K562 (cell line): ENCODE measurements around the gene VWDE. TPM values are rescaled to one million over a fixed set of nuclear protein-coding genes. Genes with fewer than 3 reads are reported as not detected.

Experiments
- ATAC-seq: fragments of 200-7000 bp; cut with Tn5 transposase; 3 replicates; pipeline ENCODE4 v1.9.1; 2020; ENCODE audit warnings: moderate library complexity
- BruUV-seq: library from RNA; stranded (reverse); fragments of 400-500 nt; replicated peaks from 2 replicates; lab custom pipeline; 2021; lab: Mats Ljungman, UMichigan
- CTCF ChIA-PET: fragments of 300-600 bp; formaldehyde crosslinking; extraction: SDS; loops from one replicate; lab custom pipeline; 2021; ENCODE audit warnings: low intra/inter-chr PET ratio; lab: Yijun Ruan, JAX
- POLR2A ChIA-PET: fragments of 300-600, 350-650 bp; sonication (Branson Sonifier 250); formaldehyde crosslinking; extraction: SDS; loops from one replicate; lab custom pipeline; 2021; ENCODE audit warnings: antibody characterized with exemption, inconsistent platforms; lab: Yijun Ruan, JAX
- DNase-seq, 4 experiments: peaks; one replicate each; pipeline versions ENCODE4 v3.0.0 to v3.0.0-alpha.2; 2011 to 2018; ENCODE audit warnings: low spot score in 3 of 4, mixed read lengths in 3 of 4; ENCODE audit errors: extremely low read depth in 1 of 4
- FAIRE-seq: peaks from 2 replicates; lab custom pipeline; 2011; peaks lifted over from hg19 to GRCh38; lab: Jason Lieb, UNC
- H2AFZ ChIP-seq: 2 replicates; pipeline ENCODE4 v1.6.0; 2011; ENCODE audit warnings: low read depth, low read length, control low read depth, inconsistent platforms
- H3K27ac ChIP-seq: fragments of 200-600 bp; 3 replicates; pipeline ENCODE4 v1.8.0; 2011; ENCODE audit warnings: low read depth, mild to moderate bottlenecking, control low read depth, inconsistent platforms, low read length, moderate library complexity, mixed read lengths; ENCODE audit errors: extremely low read depth
- H3K27me3 ChIP-seq, 2 experiments: fragments of 300-600 bp in 1 of 2; 2 replicates in 1 of 2; 3 replicates in 1 of 2; pipeline versions ENCODE4 v1.6.0 to v1.8.0; 2011; ENCODE audit warnings: inconsistent platforms in 2 of 2, low read length in 2 of 2, mild to moderate bottlenecking in 1 of 2, mixed read lengths in 1 of 2, moderate library complexity in 1 of 2; ENCODE audit not compliant: control insufficient read depth in 2 of 2, insufficient read depth in 2 of 2
- H3K36me3 ChIP-seq: fragments of 300-600 bp; 3 replicates; pipeline ENCODE4 v1.8.0; 2011; ENCODE audit warnings: mild to moderate bottlenecking, low read length, inconsistent platforms; ENCODE audit not compliant: control insufficient read depth, insufficient read depth
- H3K4me1 ChIP-seq, 2 experiments: fragments of 200-600 bp in 1 of 2; replicated peaks in 1 of 2; 2 replicates in 1 of 2; 3 replicates in 1 of 2; pipeline versions ENCODE4 v1.5.1 to v1.8.0; 2011; ENCODE audit warnings: inconsistent platforms in 2 of 2, low read length in 2 of 2, mild to moderate bottlenecking in 1 of 2, mixed read lengths in 1 of 2, moderate library complexity in 1 of 2; ENCODE audit not compliant: control insufficient read depth in 2 of 2, insufficient read depth in 2 of 2
- H3K4me2 ChIP-seq: 2 replicates; pipeline ENCODE4 v1.6.1; 2011; ENCODE audit warnings: low read length, control low read depth, inconsistent platforms, mixed read lengths; ENCODE audit not compliant: insufficient read depth
- H3K4me3 ChIP-seq: fragments of 200-600 bp; sonication (generic), shearing (Covaris generic); 2 replicates; pipeline ENCODE4 v1.5.1; 2016; ENCODE audit warnings: control low read depth, inconsistent platforms
- H3K79me2 ChIP-seq: fragments of 200-600 bp; 3 replicates; pipeline ENCODE4 v1.8.0; 2011; ENCODE audit warnings: low read length, inconsistent platforms; ENCODE audit not compliant: control insufficient read depth, insufficient read depth
- H3K9ac ChIP-seq, 2 experiments: 2 replicates each; pipeline versions ENCODE4 v1.6.0 to v1.6.1; 2011; ENCODE audit warnings: low read depth in 2 of 2, low read length in 2 of 2, control low read depth in 1 of 2, inconsistent platforms in 1 of 2, mild to moderate bottlenecking in 1 of 2, mixed read lengths in 1 of 2; ENCODE audit not compliant: insufficient read depth in 1 of 2
- H3K9me1 ChIP-seq: one replicate; pipeline ENCODE4 v1.6.0; 2011; ENCODE audit warnings: inconsistent platforms, mild to moderate bottlenecking, low read length, moderate library complexity; ENCODE audit not compliant: control insufficient read depth, insufficient read depth
- H3K9me3 ChIP-seq: replicated peaks from 2 replicates; pipeline ENCODE4 v1.5.1; 2011; ENCODE audit warnings: low read depth, low read length, inconsistent platforms; ENCODE audit not compliant: control insufficient read depth, insufficient read depth
- H4K20me1 ChIP-seq: replicated peaks from 2 replicates; pipeline ENCODE4 v1.6.1; 2011; ENCODE audit warnings: low read length, inconsistent platforms, mixed read lengths; ENCODE audit not compliant: control insufficient read depth, insufficient read depth
- CBX5 ChIP-seq: IDR thresholded peaks from 2 replicates; pipeline ENCODE4 v1.6.1; 2014; ENCODE audit warnings: low read depth, borderline replicate concordance
- CHCHD3 ChIP-seq: fragments of 250-450 bp; sonication (Bioruptor Pico); IDR thresholded peaks from 2 replicates; pipeline ENCODE4 v2.1.2; 2022; ENCODE audit warnings: mild to moderate bottlenecking
- E2F1 ChIP-seq: sonication (generic); formaldehyde crosslinking; IDR thresholded peaks from 2 replicates; pipeline ENCODE4 v1.8.1; 2023; ENCODE audit warnings: mild to moderate bottlenecking, missing genetic modification reagents, moderate library complexity
- GTF2A2 ChIP-seq: IDR thresholded peaks from 2 replicates; pipeline ENCODE4 v1.6.1; 2016; ENCODE audit warnings: mild to moderate bottlenecking, missing genetic modification characterization, missing compliant biosample characterization
- HNRNPL ChIP-seq: fragments of 200-400 bp; formaldehyde crosslinking; IDR thresholded peaks from 2 replicates; pipeline ENCODE4 v1.6.1; 2017; ENCODE audit warnings: low read depth, mild to moderate bottlenecking, low read length
- NFYB ChIP-seq: IDR thresholded peaks from 2 replicates; pipeline ENCODE4 v1.6.1; 2011; ENCODE audit warnings: mild to moderate bottlenecking, moderate library complexity; ENCODE audit not compliant: insufficient read length; ENCODE audit errors: extremely low read depth
- POLR2G ChIP-seq: fragments of 200-400 bp; formaldehyde crosslinking; IDR thresholded peaks from 2 replicates; pipeline ENCODE4 v1.6.1; 2017; ENCODE audit warnings: low read depth, mild to moderate bottlenecking, antibody characterized with exemption, low read length, moderate library complexity
- ZC3H4 ChIP-seq: sonication (generic); formaldehyde crosslinking; IDR thresholded peaks from 2 replicates; pipeline ENCODE4 v1.9.0; 2021; ENCODE audit warnings: missing genetic modification reagents, borderline replicate concordance
- ZNF444 ChIP-seq: fragments of 250-450 bp; sonication (Bioruptor Pico); IDR thresholded peaks from 2 replicates; pipeline ENCODE4 v1.4.0; 2020; ENCODE audit warnings: mild to moderate bottlenecking, moderate library complexity
- ZNF584 ChIP-seq: fragments of 200-800 bp; sonication (Bioruptor generic); IDR thresholded peaks from 2 replicates; pipeline ENCODE4 v1.6.1; 2016; ENCODE audit warnings: low read depth, mild to moderate bottlenecking, missing genetic modification characterization, missing compliant biosample characterization
- ZNF696 ChIP-seq: fragments of 250-450 bp; sonication (Bioruptor Pico); conservative IDR thresholded peaks from 2 replicates; pipeline ENCODE4 v1.4.0; 2020; ENCODE audit warnings: mild to moderate bottlenecking, moderate library complexity
- ZNF766 ChIP-seq: fragments of 200-800 bp; sonication (Bioruptor generic); conservative IDR thresholded peaks from 2 replicates; pipeline ENCODE4 v1.6.1; 2016; ENCODE audit warnings: missing genetic modification characterization, missing compliant biosample characterization
- WGBS: fragments of 100-300 bp; shearing (Covaris generic); methylation state at CpG from one replicate; pipeline ENCODE4 v1.1.6; 2016; ENCODE audit warnings: low coverage, mixed read lengths; ENCODE audit not compliant: insufficient coverage; ENCODE audit errors: missing lambda C conversion rate; 5-methylcytosine and 5-hydroxymethylcytosine counted together
- in situ Hi-C: fragments of 300-500 bp; cut with MboI; formaldehyde crosslinking; loops from 4 replicates; pipeline ENCODE4 v1.15.0; 2018; ENCODE audit warnings: inconsistent platforms, mixed read lengths
- intact Hi-C: fragments of 100-400 bp; cut with micrococcal nuclease; formaldehyde crosslinking; loops from 2 replicates; pipeline ENCODE4 v1.14.2; 2022
- polyA plus RNA-seq, 8 experiments: library from polyadenylated mRNA; depleted of rRNA in 4 of 8; stranded (reverse) in 5 of 8; unstranded in 3 of 8; fragments of >200 nt; fragmentation: Nextera tagmentation in 2 of 8; fragmentation: Illumina TruSeq in 1 of 8; extraction: Ambion mirVana in 2 of 8; extraction: Trizol in 1 of 8; gene quantifications; 2 replicates each; pipeline versions ENCODE4 v1.2.1 to v1.2.3, GENCODE V29; 2011 to 2014; ENCODE audit warnings: inconsistent platforms in 1 of 8, missing spikeins in 1 of 8
- total RNA-seq, 7 experiments: library from RNA; depleted of rRNA in 6 of 7; stranded (reverse); fragments of >200 nt in 6 of 7; fragmentation: Illumina TruSeq in 2 of 7; extraction: Trizol in 2 of 7; gene quantifications; 2 replicates each; pipeline versions ENCODE4 v1.2.1 to v1.2.3, GENCODE V29; 2011 to 2021; ENCODE audit warnings: low replicate concordance in 1 of 7
- TF ChIP-seq, protein P1 (sequence below): sonication (generic); formaldehyde crosslinking; IDR thresholded peaks from 2 replicates; pipeline ENCODE4 v1.8.0; 2022; ENCODE audit warnings: missing genetic modification reagents, mild to moderate bottlenecking, moderate library complexity, borderline replicate concordance
- TF ChIP-seq, protein P2 (sequence below): fragments of 250-450 bp; sonication (Bioruptor Pico); IDR thresholded peaks from 2 replicates; pipeline ENCODE4 v1.8.0; 2022; ENCODE audit warnings: inconsistent platforms

The VWDE gene
- total and polyA plus RNA-seq, 9 of the 15 experiments (the other 6 are each of a cell fraction or from before 2014, with no cell fraction given), result 40.6 to 162 (median 95.2) TPM

- Histone ChIP-seq H3K4me1 (peaks cover 0 to 5% of the 10 kb centered on the region in 2 experiments; a peak in 1 of 5 replicates), H3K4me2 (no peak overlapping the region), H3K4me3 (no peak overlapping the region), H3K9me3 (no peaks in the 10 kb centered on the region), H3K27ac (no peak overlapping the region), H3K9me1 (no peaks in the 10 kb centered on the region), H3K9ac (no peak overlapping the region), H4K20me1 (no peaks in the 10 kb centered on the region), H3K27me3 (no peaks in the 10 kb centered on the region), H3K79me2 (no peaks in the 10 kb centered on the region), H3K36me3 (peaks cover 29% of the 10 kb centered on the region), H2AFZ (no peak overlapping the region)
- FAIRE-seq (peak; percentile 70), DNase-seq (peak in 2 of 4 experiments; percentile 10 to 32), ATAC-seq (peak; percentile 66)
- ChIA-PET POLR2A (interaction anchor here (0.6 kb wide), 1 partner anchor 23 kb away, joined by 3 read pairs; no protein-coding TSS in a partner anchor), CTCF (no interaction called here)
- WGBS, result 41% methylated on average over 3 of the region's 3 CpGs
- intact Hi-C loops, result no loop called here
- TF ChIP-seq GTF2A2 (tag) (no peak), POLR2G (no peak), CBX5 (no peak), CHCHD3 (no peak)
- TF ChIP-seq, protein P1, sequence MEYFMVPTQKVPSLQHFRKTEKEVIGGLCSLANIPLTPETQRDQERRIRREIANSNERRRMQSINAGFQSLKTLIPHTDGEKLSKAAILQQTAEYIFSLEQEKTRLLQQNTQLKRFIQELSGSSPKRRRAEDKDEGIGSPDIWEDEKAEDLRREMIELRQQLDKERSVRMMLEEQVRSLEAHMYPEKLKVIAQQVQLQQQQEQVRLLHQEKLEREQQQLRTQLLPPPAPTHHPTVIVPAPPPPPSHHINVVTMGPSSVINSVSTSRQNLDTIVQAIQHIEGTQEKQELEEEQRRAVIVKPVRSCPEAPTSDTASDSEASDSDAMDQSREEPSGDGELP (CRISPR knock-in tag), result no peak
- in situ Hi-C loops, result no loop called here
- BruUV-seq, result no TSS peak
Observed at GRCh38 chr7:12316925-12317324, 86.7 kb downstream of the VWDE start.

GRCh38 chr7:12315049-12315448 lies 88.6 kb downstream of the VWDE start:
- ChIA-PET POLR2A (no interaction called here), CTCF (no interaction called here)
- H4K20me1 ChIP-seq, result no peaks in the 10 kb centered on the region
- H3K27ac ChIP-seq, result no peak overlapping the region
- in situ Hi-C loops (no loop called here), intact Hi-C loops (no loop called here)
- no peak overlapping the region for H3K4me3 ChIP-seq
- H3K9ac ChIP-seq, result no peak overlapping the region
- no peak for FAIRE-seq
- H3K9me3 ChIP-seq, result no peaks in the 10 kb centered on the region
- no peaks in the 10 kb centered on the region for H3K4me1 ChIP-seq
- no peaks in the 10 kb centered on the region for H3K9me1 ChIP-seq
- BruUV-seq, result no TSS peak
- no peak for DNase-seq
- no peak for ATAC-seq
- peaks cover 16% of the 10 kb centered on the region for H3K36me3 ChIP-seq
- H3K4me2 ChIP-seq, result no peak overlapping the region
- H2AFZ ChIP-seq, result no peak overlapping the region
- H3K79me2 ChIP-seq, result no peaks in the 10 kb centered on the region
- H3K27me3 ChIP-seq, result no peaks in the 10 kb centered on the region
- TF ChIP-seq E2F1 (CRISPR knock-in tag) (no peak), ZNF766 (CRISPR knock-in tag) (no peak), ZNF696 (no peak), NFYB (no peak), HNRNPL (no peak), ZNF584 (CRISPR knock-in tag) (no peak), ZC3H4 (CRISPR knock-in tag) (no peak), ZNF444 (no peak)
- TF ChIP-seq, protein P2, sequence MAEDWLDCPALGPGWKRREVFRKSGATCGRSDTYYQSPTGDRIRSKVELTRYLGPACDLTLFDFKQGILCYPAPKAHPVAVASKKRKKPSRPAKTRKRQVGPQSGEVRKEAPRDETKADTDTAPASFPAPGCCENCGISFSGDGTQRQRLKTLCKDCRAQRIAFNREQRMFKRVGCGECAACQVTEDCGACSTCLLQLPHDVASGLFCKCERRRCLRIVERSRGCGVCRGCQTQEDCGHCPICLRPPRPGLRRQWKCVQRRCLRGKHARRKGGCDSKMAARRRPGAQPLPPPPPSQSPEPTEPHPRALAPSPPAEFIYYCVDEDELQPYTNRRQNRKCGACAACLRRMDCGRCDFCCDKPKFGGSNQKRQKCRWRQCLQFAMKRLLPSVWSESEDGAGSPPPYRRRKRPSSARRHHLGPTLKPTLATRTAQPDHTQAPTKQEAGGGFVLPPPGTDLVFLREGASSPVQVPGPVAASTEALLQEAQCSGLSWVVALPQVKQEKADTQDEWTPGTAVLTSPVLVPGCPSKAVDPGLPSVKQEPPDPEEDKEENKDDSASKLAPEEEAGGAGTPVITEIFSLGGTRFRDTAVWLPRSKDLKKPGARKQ (CRISPR knock-in tag), result no peak
